ENCODE results near the gene XRCC5. TPM values are rescaled to one million over a fixed set of nuclear protein-coding genes. Genes with fewer than 3 reads are reported as not detected.

XRCC5 gene
- total and polyA plus RNA-seq, 7 experiments from 2014 or later, result 168 to 347 (median 231) TPM

- peaks cover 0 to 2% (median 0%) of the 10 kb centered on the region in 11 donors for H3K9me3 Mint-ChIP-seq
- Histone ChIP-seq H3K9me3 (ENCODE audit: control insufficient read depth in 2 of 3, low read length in 3 of 3) (no peaks in the 10 kb centered on the region), H3K27ac (ENCODE audit: low read depth, low read length) (no peak overlapping the region), H3K4me3 (ENCODE audit: low read length) (no peak overlapping the region), H3K27me3 (ENCODE audit: control insufficient read depth in 2 of 2, insufficient read depth in 2 of 2, low read length in 2 of 2) (no peaks in the 10 kb centered on the region), H3K36me3 (ENCODE audit: control insufficient read depth in 2 of 3, insufficient read depth in 3 of 3, low read length in 3 of 3) (peaks cover 14 to 89% (median 17%) of the 10 kb centered on the region in 3 experiments), H3K4me1 (ENCODE audit: control insufficient read depth in 2 of 2, insufficient read depth in 2 of 2, low read length in 2 of 2) (no peaks in the 10 kb centered on the region)
- CTCF ChIA-PET, result no interaction called here
- H3K4me3 Mint-ChIP-seq, result no peak overlapping the region
- intact Hi-C loops (cut with micrococcal nuclease), result loop anchor here in 1 of 2 donors (5.0 kb wide), 2 partner anchors 36 to 251 kb away; no protein-coding TSS in a partner anchor
- ATAC-seq, result no peak
- peaks cover 30 to 79% (median 45%) of the 10 kb centered on the region in 5 donors for H3K36me3 Mint-ChIP-seq
- H3K27ac Mint-ChIP-seq, result peak overlapping the region in 7 of 9 donors; percentile 13 to 73 (median 43)
- H3K4me1 Mint-ChIP-seq, result peaks cover 21 to 70% (median 37%) of the 10 kb centered on the region in 7 donors
- H3K27me3 Mint-ChIP-seq, result no peaks in the 10 kb centered on the region
- no peak for DNase-seq
- POLR2A ChIA-PET, result no interaction called here
These were observed 42.3 kb downstream of the XRCC5 start for GRCh38 chr2:216151313-216152025.

- POLR2A ChIA-PET, result no interaction called here
- intact Hi-C loops (cut with micrococcal nuclease), result loop anchor here in 1 of 2 donors (2.0 kb wide), 1 partner anchor 15 kb away; no protein-coding TSS in a partner anchor
- Histone ChIP-seq H3K36me3 (ENCODE audit: control insufficient read depth in 2 of 3, insufficient read depth in 3 of 3, low read length in 3 of 3) (peaks cover 12 to 71% (median 19%) of the 10 kb centered on the region in 3 experiments), H3K27me3 (ENCODE audit: control insufficient read depth in 2 of 2, insufficient read depth in 2 of 2, low read length in 2 of 2) (no peaks in the 10 kb centered on the region), H3K4me3 (ENCODE audit: low read length) (no peak overlapping the region), H3K27ac (ENCODE audit: low read depth, low read length) (no peak overlapping the region), H3K9me3 (ENCODE audit: control insufficient read depth in 2 of 3, low read length in 3 of 3) (no peaks in the 10 kb centered on the region), H3K4me1 (ENCODE audit: control insufficient read depth in 2 of 2, insufficient read depth in 2 of 2, low read length in 2 of 2) (no peaks in the 10 kb centered on the region)
- H3K27ac Mint-ChIP-seq, result peak overlapping the region in 2 of 9 donors; percentile 43 to 48
- H3K4me3 Mint-ChIP-seq, result no peak overlapping the region
- ATAC-seq (no peak), DNase-seq (no peak)
- peaks cover 19 to 76% (median 58%) of the 10 kb centered on the region in 7 donors for H3K4me1 Mint-ChIP-seq
- H3K36me3 Mint-ChIP-seq, result peaks cover 14 to 72% (median 37%) of the 10 kb centered on the region in 5 donors
- no peaks in the 10 kb centered on the region for H3K27me3 Mint-ChIP-seq
- CTCF ChIA-PET, result interaction anchor here (1.0 kb wide), 1 partner anchor 15 kb away, joined by 3 read pairs; no protein-coding TSS in a partner anchor
- H3K9me3 Mint-ChIP-seq, result peaks cover 0 to 2% (median 0%) of the 10 kb centered on the region in 11 donors
These were observed 46.8 kb downstream of the XRCC5 start for GRCh38 chr2:216155954-216156353.

- intact Hi-C loops (cut with micrococcal nuclease), result no loop called here
- H3K36me3 Mint-ChIP-seq, result peaks cover 14 to 71% (median 35%) of the 10 kb centered on the region in 5 donors
- peaks cover 17 to 80% (median 58%) of the 10 kb centered on the region in 7 donors for H3K4me1 Mint-ChIP-seq
- ChIA-PET CTCF (interaction anchor here (1.0 kb wide), 1 partner anchor 16 kb away, joined by 3 read pairs; no protein-coding TSS in a partner anchor), POLR2A (no interaction called here)
- H3K4me1 ChIP-seq (ENCODE audit: control insufficient read depth in 2 of 2, insufficient read depth in 2 of 2, low read length in 2 of 2), result no peaks in the 10 kb centered on the region
- no peaks in the 10 kb centered on the region for H3K9me3 ChIP-seq (ENCODE audit: control insufficient read depth in 2 of 3, low read length in 3 of 3)
- no peak overlapping the region for H3K4me3 ChIP-seq (ENCODE audit: low read length)
- no peaks in the 10 kb centered on the region for H3K27me3 ChIP-seq (ENCODE audit: control insufficient read depth in 2 of 2, insufficient read depth in 2 of 2, low read length in 2 of 2)
- H3K9me3 Mint-ChIP-seq, result peaks cover 0 to 2% (median 0%) of the 10 kb centered on the region in 11 donors
- DNase-seq (no peak), ATAC-seq (no peak)
- peak overlapping the region in 5 of 9 donors; percentile 18 to 66 (median 53) for H3K27ac Mint-ChIP-seq
- H3K27ac ChIP-seq (ENCODE audit: low read depth, low read length), result no peak overlapping the region
- no peaks in the 10 kb centered on the region for H3K27me3 Mint-ChIP-seq
- H3K36me3 ChIP-seq (ENCODE audit: control insufficient read depth in 2 of 3, insufficient read depth in 3 of 3, low read length in 3 of 3), result peaks cover 14 to 71% (median 19%) of the 10 kb centered on the region in 3 experiments
- no peak overlapping the region for H3K4me3 Mint-ChIP-seq
These were observed 47.7 kb downstream of the XRCC5 start for GRCh38 chr2:216156822-216157221.

- H3K36me3 Mint-ChIP-seq, result peaks cover 8 to 66% (median 28%) of the 10 kb centered on the region in 5 donors
- peaks cover 0 to 2% (median 0%) of the 10 kb centered on the region in 11 donors for H3K9me3 Mint-ChIP-seq
- H3K36me3 ChIP-seq (ENCODE audit: control insufficient read depth in 2 of 3, insufficient read depth in 3 of 3, low read length in 3 of 3), result peaks cover 18 to 74% (median 30%) of the 10 kb centered on the region in 3 experiments
- no peak overlapping the region for H3K4me3 Mint-ChIP-seq
- H3K4me3 ChIP-seq (ENCODE audit: low read length), result no peak overlapping the region
- peak overlapping the region in 7 of 9 donors; percentile 5 to 72 (median 59) for H3K27ac Mint-ChIP-seq
- no peaks in the 10 kb centered on the region for H3K27me3 ChIP-seq (ENCODE audit: control insufficient read depth in 2 of 2, insufficient read depth in 2 of 2, low read length in 2 of 2)
- H3K27me3 Mint-ChIP-seq, result no peaks in the 10 kb centered on the region
- H3K4me1 ChIP-seq (ENCODE audit: control insufficient read depth in 2 of 2, insufficient read depth in 2 of 2, low read length in 2 of 2), result no peaks in the 10 kb centered on the region
- ChIA-PET POLR2A (no interaction called here), CTCF (interaction anchor here (0.9 to 1.5 kb wide), 2 partner anchors 18 to 246 kb away, joined by 3 to 4 read pairs; no protein-coding TSS in a partner anchor)
- H3K4me1 Mint-ChIP-seq, result peaks cover 11 to 67% (median 46%) of the 10 kb centered on the region in 7 donors
- intact Hi-C loops (cut with micrococcal nuclease), result no loop called here
- no peak for ATAC-seq
- no peak overlapping the region for H3K27ac ChIP-seq (ENCODE audit: low read depth, low read length)
- H3K9me3 ChIP-seq (ENCODE audit: control insufficient read depth in 2 of 3, low read length in 3 of 3), result no peaks in the 10 kb centered on the region
- no peak for DNase-seq
These were observed 50.0 kb downstream of the XRCC5 start for GRCh38 chr2:216159144-216159543.

- POLR2A ChIA-PET, result no interaction called here
- H3K36me3 Mint-ChIP-seq, result peaks cover 8 to 66% (median 32%) of the 10 kb centered on the region in 5 donors
These were observed 50.5 kb downstream of the XRCC5 start for GRCh38 chr2:216159646-216160045.

GRCh38 chr2:216160786-216161185, 51.6 kb downstream of the XRCC5 start:
- H3K4me1 ChIP-seq (ENCODE audit: control insufficient read depth in 2 of 2, insufficient read depth in 2 of 2, low read length in 2 of 2), result no peaks in the 10 kb centered on the region
- H3K4me3 ChIP-seq (ENCODE audit: low read length), result no peak overlapping the region
- Mint-ChIP-seq H3K4me3 (no peak overlapping the region), H3K27me3 (no peaks in the 10 kb centered on the region), H3K27ac (peak overlapping the region in 4 of 9 donors; percentile 16 to 57 (median 38)), H3K36me3 (peaks cover 8 to 68% (median 27%) of the 10 kb centered on the region in 5 donors), H3K4me1 (peaks cover 10 to 65% (median 48%) of the 10 kb centered on the region in 7 donors), H3K9me3 (no peaks in the 10 kb centered on the region)
- DNase-seq (no peak), ATAC-seq (no peak)
- no peaks in the 10 kb centered on the region for H3K9me3 ChIP-seq (ENCODE audit: control insufficient read depth in 2 of 3, low read length in 3 of 3)
- peaks cover 29 to 79% (median 41%) of the 10 kb centered on the region in 3 experiments for H3K36me3 ChIP-seq (ENCODE audit: control insufficient read depth in 2 of 3, insufficient read depth in 3 of 3, low read length in 3 of 3)
- H3K27me3 ChIP-seq (ENCODE audit: control insufficient read depth in 2 of 2, insufficient read depth in 2 of 2, low read length in 2 of 2), result no peaks in the 10 kb centered on the region
- ChIA-PET POLR2A (no interaction called here), CTCF (no interaction called here)
- intact Hi-C loops (cut with micrococcal nuclease), result loop anchor here in 1 of 2 donors (2.0 to 5.0 kb wide), 2 partner anchors 16 to 33 kb away; no protein-coding TSS in a partner anchor
- H3K27ac ChIP-seq (ENCODE audit: low read depth, low read length), result no peak overlapping the region

More at GRCh38 chr2:216159646-216160045, 50.5 kb downstream of the XRCC5 start:
- no peak overlapping the region for H3K4me3 ChIP-seq (ENCODE audit: low read length)
- CTCF ChIA-PET, result interaction anchor here (0.9 to 1.5 kb wide), 2 partner anchors 19 to 245 kb away, joined by 3 to 4 read pairs; no protein-coding TSS in a partner anchor
- H3K27me3 Mint-ChIP-seq, result no peaks in the 10 kb centered on the region
- peaks cover 23 to 74% (median 35%) of the 10 kb centered on the region in 3 experiments for H3K36me3 ChIP-seq (ENCODE audit: control insufficient read depth in 2 of 3, insufficient read depth in 3 of 3, low read length in 3 of 3)
- no peaks in the 10 kb centered on the region for H3K27me3 ChIP-seq (ENCODE audit: control insufficient read depth in 2 of 2, insufficient read depth in 2 of 2, low read length in 2 of 2)
- no peak overlapping the region for H3K27ac ChIP-seq (ENCODE audit: low read depth, low read length)
- H3K4me1 ChIP-seq (ENCODE audit: control insufficient read depth in 2 of 2, insufficient read depth in 2 of 2, low read length in 2 of 2), result no peaks in the 10 kb centered on the region
- no peak for DNase-seq
- H3K27ac Mint-ChIP-seq, result peak overlapping the region in 5 of 9 donors; percentile 54 to 72 (median 59)
- ATAC-seq, result no peak
- H3K9me3 ChIP-seq (ENCODE audit: control insufficient read depth in 2 of 3, low read length in 3 of 3), result no peaks in the 10 kb centered on the region
- H3K4me1 Mint-ChIP-seq, result peaks cover 9 to 63% (median 46%) of the 10 kb centered on the region in 7 donors
- peaks cover 0 to 2% (median 0%) of the 10 kb centered on the region in 11 donors for H3K9me3 Mint-ChIP-seq
- intact Hi-C loops (cut with micrococcal nuclease), result loop anchor here in 1 of 2 donors (2.0 to 5.0 kb wide), 2 partner anchors 17 to 32 kb away; no protein-coding TSS in a partner anchor
- no peak overlapping the region for H3K4me3 Mint-ChIP-seq
